HCT116 (cell line): ENCODE results near the gene ELFN1.

ENCODE experiments used
- CEBPB ChIP-seq: IDR thresholded peaks from 2 replicates; pipeline ENCODE4 v1.6.1; 2012; ENCODE audit warnings: low read depth
- EGR1 ChIP-seq: IDR thresholded peaks from 2 replicates; pipeline ENCODE4 v1.6.1; 2012; ENCODE audit warnings: low read depth
- EZH2 ChIP-seq: fragments of 200-600 bp; sonication (generic); IDR thresholded peaks from 2 replicates; pipeline ENCODE4 v1.6.1; 2017; ENCODE audit warnings: antibody characterized with exemption, mixed run types
- EZH2phosphoT487 ChIP-seq: fragments of 200-600 bp; IDR thresholded peaks from 2 replicates; pipeline ENCODE4 v1.6.1; 2018; ENCODE audit warnings: antibody characterized with exemption, borderline replicate concordance
- JUND ChIP-seq: IDR thresholded peaks from 2 replicates; pipeline ENCODE4 v1.6.1; 2012
- POLR2A ChIP-seq: IDR thresholded peaks from 2 replicates; pipeline ENCODE4 v1.7.0; 2011; ENCODE audit warnings: borderline replicate concordance; ENCODE audit not compliant: insufficient read depth, insufficient read length; ENCODE audit errors: extremely low read depth
- POLR2AphosphoS5 ChIP-seq: IDR thresholded peaks from 2 replicates; pipeline ENCODE4 v1.6.1; 2011; ENCODE audit warnings: mild to moderate bottlenecking, low read depth, low read length, moderate library complexity
- RAD21 ChIP-seq: IDR thresholded peaks from 2 replicates; pipeline ENCODE4 v1.6.1; 2012; ENCODE audit warnings: low read depth, mild to moderate bottlenecking
- SIN3A ChIP-seq: IDR thresholded peaks from 2 replicates; pipeline ENCODE4 v1.6.1; 2012; ENCODE audit warnings: low read depth
- SP1 ChIP-seq: IDR thresholded peaks from 2 replicates; pipeline ENCODE4 v1.6.1; 2012; ENCODE audit warnings: low read depth
- YY1 ChIP-seq: IDR thresholded peaks from 2 replicates; pipeline ENCODE4 v1.6.1; 2011; ENCODE audit warnings: low read length, low read depth, moderate library complexity, mild to moderate bottlenecking; ENCODE audit not compliant: insufficient replicate concordance; ENCODE audit errors: extremely low read depth
- ZFX ChIP-seq: fragments of 450-650 bp; IDR thresholded peaks from 2 replicates; pipeline ENCODE4 v1.6.1; 2017
- TF ChIP-seq, protein P1 (sequence below): IDR thresholded peaks from 2 replicates; pipeline ENCODE4 v1.6.1; 2012
- TF ChIP-seq, protein P2 (sequence below), 3 experiments: fragments of 200-600 bp in 1 of 3; sonication (generic) in 1 of 3; IDR thresholded peaks in 2 of 3; conservative IDR thresholded peaks in 1 of 3; 2 replicates each; pipeline ENCODE4 v1.5.1; 2012 to 2017; ENCODE audit warnings: low read depth in 2 of 3, low read length in 2 of 3, antibody characterized with exemption in 1 of 3, borderline replicate concordance in 1 of 3, control low read depth in 1 of 3, mild to moderate bottlenecking in 1 of 3, mixed read lengths in 1 of 3, mixed run types in 1 of 3, moderate library complexity in 1 of 3; ENCODE audit not compliant: insufficient read depth in 1 of 3

DNA sequence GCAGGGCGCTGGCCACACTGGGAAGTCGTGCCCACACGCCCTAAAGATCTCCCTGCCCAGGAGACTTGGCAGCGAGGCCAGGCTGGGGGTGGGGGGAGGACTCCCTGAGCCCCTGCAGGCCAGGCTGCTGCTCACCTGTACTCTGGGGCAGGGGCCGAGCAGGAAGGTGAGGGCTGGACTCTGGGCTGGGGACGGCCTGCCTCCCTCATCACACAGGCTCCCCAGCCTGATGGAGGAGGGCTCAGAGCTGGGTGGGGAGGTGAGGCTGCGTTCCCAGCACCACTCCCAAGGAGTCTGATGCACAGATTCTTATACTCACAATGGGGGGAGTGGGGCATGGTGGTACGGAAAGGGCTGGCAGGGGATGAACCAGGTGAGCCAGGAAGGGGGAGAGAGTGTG is 71.2 kb downstream of the ELFN1 start:
- TF ChIP-seq, protein P1, sequence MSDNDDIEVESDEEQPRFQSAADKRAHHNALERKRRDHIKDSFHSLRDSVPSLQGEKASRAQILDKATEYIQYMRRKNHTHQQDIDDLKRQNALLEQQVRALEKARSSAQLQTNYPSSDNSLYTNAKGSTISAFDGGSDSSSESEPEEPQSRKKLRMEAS = no peak
- TF ChIP-seq, protein P2, sequence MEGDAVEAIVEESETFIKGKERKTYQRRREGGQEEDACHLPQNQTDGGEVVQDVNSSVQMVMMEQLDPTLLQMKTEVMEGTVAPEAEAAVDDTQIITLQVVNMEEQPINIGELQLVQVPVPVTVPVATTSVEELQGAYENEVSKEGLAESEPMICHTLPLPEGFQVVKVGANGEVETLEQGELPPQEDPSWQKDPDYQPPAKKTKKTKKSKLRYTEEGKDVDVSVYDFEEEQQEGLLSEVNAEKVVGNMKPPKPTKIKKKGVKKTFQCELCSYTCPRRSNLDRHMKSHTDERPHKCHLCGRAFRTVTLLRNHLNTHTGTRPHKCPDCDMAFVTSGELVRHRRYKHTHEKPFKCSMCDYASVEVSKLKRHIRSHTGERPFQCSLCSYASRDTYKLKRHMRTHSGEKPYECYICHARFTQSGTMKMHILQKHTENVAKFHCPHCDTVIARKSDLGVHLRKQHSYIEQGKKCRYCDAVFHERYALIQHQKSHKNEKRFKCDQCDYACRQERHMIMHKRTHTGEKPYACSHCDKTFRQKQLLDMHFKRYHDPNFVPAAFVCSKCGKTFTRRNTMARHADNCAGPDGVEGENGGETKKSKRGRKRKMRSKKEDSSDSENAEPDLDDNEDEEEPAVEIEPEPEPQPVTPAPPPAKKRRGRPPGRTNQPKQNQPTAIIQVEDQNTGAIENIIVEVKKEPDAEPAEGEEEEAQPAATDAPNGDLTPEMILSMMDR (IDR thresholded peaks at IDR 0.05 in 2 of 3, conservative IDR thresholded peaks at IDR 0.05 in 1 of 3; ENCODE audit: borderline replicate concordance in 1 of 3, insufficient read depth in 1 of 3, low read depth in 2 of 3, low read length in 2 of 3) = no peak
- no peak for TF ChIP-seq JUND
- no peak for TF ChIP-seq SIN3A
- TF ChIP-seq POLR2AphosphoS5 = no peak
- TF ChIP-seq EZH2phosphoT487 = no peak
- no peak for TF ChIP-seq CEBPB
- no peak for TF ChIP-seq POLR2A
- no peak for TF ChIP-seq RAD21
- no peak for TF ChIP-seq EZH2
- no peak for TF ChIP-seq YY1
- no peak for TF ChIP-seq SP1
- TF ChIP-seq ZFX = no peak
- TF ChIP-seq EGR1 = no peak
